RWPE1 (cell line): Measurements from ENCODE around the gene ANLN.

ENCODE experiments used
- CTCF ChIA-PET: fragments of 350-600 bp; sonication (Branson Sonifier 250); formaldehyde crosslinking; extraction: SDS; loops from one replicate; lab custom pipeline; 2021; lab: Yijun Ruan, JAX
- POLR2A ChIA-PET: fragments of 400-600 bp; formaldehyde crosslinking; extraction: SDS; loops from one replicate; lab custom pipeline; 2020; ENCODE audit warnings: antibody characterized with exemption; ENCODE audit not compliant: low non-redundant PET; lab: Yijun Ruan, JAX
- DNase-seq: peaks from one replicate; pipeline ENCODE4 v3.0.0; 2012; ENCODE audit warnings: low spot score
- H3K27ac ChIP-seq: fragments of 450-650 bp; 2 replicates; pipeline ENCODE4 v1.5.1; 2017
- CTCF ChIP-seq: fragments of 450-650 bp; conservative IDR thresholded peaks from 2 replicates; pipeline ENCODE4 v1.5.1; 2017; ENCODE audit warnings: low read depth, mild to moderate bottlenecking

The ANLN gene

GRCh38 chr7:36406156-36406555 is 16.5 kb downstream of the ANLN start:
- ChIA-PET CTCF (interaction anchor here (0.7 kb wide), 1 partner anchor 984 kb away, joined by 6 read pairs; no protein-coding TSS in a partner anchor), POLR2A (no interaction called here)
- TF ChIP-seq CTCF: no peak
- no peak for DNase-seq
- H3K27ac ChIP-seq: no peak overlapping the region

- POLR2A ChIA-PET: no interaction called here
- CTCF ChIA-PET: interaction anchor here (0.7 kb wide), 1 partner anchor 99 kb away, joined by 4 read pairs; no protein-coding TSS in a partner anchor
Measured at GRCh38 chr7:36407636-36408550, 18.2 kb downstream of the ANLN start.

GRCh38 chr7:36408589-36408988 is 18.9 kb downstream of the ANLN start:
- no peak for DNase-seq
- H3K27ac ChIP-seq: no peak overlapping the region
- ChIA-PET POLR2A (no interaction called here), CTCF (interaction anchor here (0.9 kb wide), 1 partner anchor 33 kb away, joined by 4 read pairs; no protein-coding TSS in a partner anchor)
- no peak for TF ChIP-seq CTCF

More at GRCh38 chr7:36407636-36408550, 18.2 kb downstream of the ANLN start:
- no peak for DNase-seq
- TF ChIP-seq CTCF: no peak
- no peak overlapping the region for H3K27ac ChIP-seq

- H3K27ac ChIP-seq: no peak overlapping the region
- POLR2A ChIA-PET: no interaction called here
- no peak for TF ChIP-seq CTCF
- CTCF ChIA-PET: interaction anchor here (0.6 to 0.9 kb wide), 3 partner anchors 13 to 32 kb away, joined by 3 to 4 read pairs (median 3); no protein-coding TSS in a partner anchor
- no peak for DNase-seq
Measured at GRCh38 chr7:36409180-36409579, 19.5 kb downstream of the ANLN start.

- POLR2A ChIA-PET: no interaction called here
Measured at GRCh38 chr7:36415144-36415543, 25.5 kb downstream of the ANLN start.

More at GRCh38 chr7:36415144-36415543, 25.5 kb downstream of the ANLN start:
- no peak for DNase-seq
- TF ChIP-seq CTCF: no peak
- CTCF ChIA-PET: no interaction called here
- H3K27ac ChIP-seq: no peak overlapping the region
